Renal cortical epithelial cell (primary cell): Measurements from ENCODE around the gene AGPAT4. TPM values are rescaled to one million over a fixed set of nuclear protein-coding genes. Genes with fewer than 3 reads are reported as not detected.
"Not testable (repeated sequence)": the region's sequence is repeated elsewhere in the genome, so short reads cannot be mapped to it uniquely, and the experiment has no call there.

ENCODE experiments used
- DNase-seq: peaks from one replicate; pipeline ENCODE4 v3.0.0-alpha.2; 2011; ENCODE audit warnings: low read depth
- total RNA-seq: library from RNA; depleted of rRNA; stranded (reverse); fragments of >200 nt; gene quantifications from 2 replicates; pipeline ENCODE4 v1.2.3, GENCODE V29; 2014

Gene AGPAT4
- 13.5 and 19.0 TPM in 2 replicates for total RNA-seq

- peak; percentile 99 for DNase-seq
Measured at GRCh38 chr6:161273752-161274487, at the start of gene AGPAT4. Gene AGPAT4, minus strand, starts transcription at chr6:161274061. Its CDS starts 41,848 bp downstream, at chr6:161232213.

- DNase-seq = no peak
Measured at GRCh38 chr6:161319231-161319630, 45.4 kb upstream of the AGPAT4 start.

GRCh38 chr6:161318456-161318855 lies 44.6 kb upstream of the AGPAT4 start:
- DNase-seq = no peak

GRCh38 chr6:161316531-161316930 lies 42.7 kb upstream of the AGPAT4 start:
- DNase-seq = no peak

- not testable (repeated sequence) for DNase-seq
Measured at GRCh38 chr6:161315246-161315917, 41.5 kb upstream of the AGPAT4 start.

GRCh38 chr6:161314541-161315245 lies 40.8 kb upstream of the AGPAT4 start:
- not testable (repeated sequence) for DNase-seq

GRCh38 chr6:161313940-161314509 lies 40.2 kb upstream of the AGPAT4 start:
- no peak for DNase-seq

GRCh38 chr6:161313475-161313874 lies 39.6 kb upstream of the AGPAT4 start:
- DNase-seq = not testable (repeated sequence)

- not testable (repeated sequence) for DNase-seq
Measured at GRCh38 chr6:161309774-161310173, 35.9 kb upstream of the AGPAT4 start.

- no peak for DNase-seq
Measured at GRCh38 chr6:161308075-161308655, 34.3 kb upstream of the AGPAT4 start.

GRCh38 chr6:161305860-161306259 lies 32.0 kb upstream of the AGPAT4 start:
- DNase-seq = no peak

- no peak for DNase-seq
Measured at GRCh38 chr6:161303628-161304340, 29.9 kb upstream of the AGPAT4 start.

- no peak for DNase-seq
Measured at GRCh38 chr6:161302949-161303348, 29.1 kb upstream of the AGPAT4 start.

- no peak for DNase-seq
Measured at GRCh38 chr6:161301338-161301737, 27.5 kb upstream of the AGPAT4 start.

GRCh38 chr6:161300823-161301222 lies 27.0 kb upstream of the AGPAT4 start:
- no peak for DNase-seq

GRCh38 chr6:161299726-161300125 lies 25.9 kb upstream of the AGPAT4 start:
- no peak for DNase-seq

- DNase-seq = no peak
Measured at GRCh38 chr6:161295784-161296183, 21.9 kb upstream of the AGPAT4 start.

- DNase-seq = no peak
Measured at GRCh38 chr6:161292650-161293281, 18.9 kb upstream of the AGPAT4 start.

GRCh38 chr6:161292145-161292544 lies 18.3 kb upstream of the AGPAT4 start:
- no peak for DNase-seq

GRCh38 chr6:161290751-161291150 lies 16.9 kb upstream of the AGPAT4 start:
- DNase-seq = no peak

- DNase-seq = no peak
Measured at GRCh38 chr6:161284653-161285052, 10.8 kb upstream of the AGPAT4 start.
